ENCODE data around the gene WNT6.

Gene WNT6

DNA sequence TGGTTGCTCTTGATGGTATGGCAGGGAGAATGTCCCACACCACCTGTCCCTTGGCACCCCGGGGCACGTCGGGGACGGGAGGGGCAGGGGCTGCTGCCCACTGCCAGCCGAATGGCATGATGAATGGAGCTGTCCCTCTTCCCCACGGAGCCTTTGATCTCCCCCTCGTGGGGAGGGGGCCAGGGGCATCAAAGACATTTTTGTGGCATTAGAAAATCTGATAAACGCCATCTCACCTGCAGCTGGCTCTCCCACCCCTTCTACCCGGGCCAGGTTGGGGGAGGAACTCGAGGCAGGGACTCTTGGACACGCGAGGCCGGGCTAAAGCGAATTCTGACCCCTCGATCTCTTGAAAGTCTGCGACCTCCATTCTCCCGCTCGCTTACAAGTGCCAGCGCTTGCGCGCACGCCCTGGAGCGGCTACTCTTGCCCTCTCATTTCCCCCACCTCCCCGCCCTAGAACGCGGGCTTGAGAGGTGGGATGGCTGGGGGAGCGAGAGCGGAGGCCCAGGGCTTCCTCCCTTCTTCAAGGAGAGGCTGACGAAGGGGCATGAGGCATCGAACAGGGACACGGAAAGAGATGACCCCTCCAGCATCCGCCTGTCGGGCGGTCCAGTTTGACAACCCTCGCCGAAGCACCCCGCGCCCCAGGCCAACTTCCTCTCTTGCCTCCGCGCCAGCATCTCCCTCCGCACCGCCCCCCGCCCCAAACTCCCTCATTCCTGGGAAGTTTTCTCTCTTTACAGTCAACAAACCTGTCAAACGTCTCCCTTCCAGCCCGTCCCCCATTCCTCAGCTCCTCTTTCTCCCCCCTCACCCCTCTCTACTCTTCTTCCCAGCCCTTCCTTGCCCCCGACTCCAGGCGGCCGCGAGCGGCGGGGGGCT is 692 bp upstream of the WNT6 start:
- DNase-seq, result no peak

- DNase-seq, result no peak
Measured at GRCh38 chr2:218859988-218860831, 605 bp downstream of the WNT6 start.

DNA sequence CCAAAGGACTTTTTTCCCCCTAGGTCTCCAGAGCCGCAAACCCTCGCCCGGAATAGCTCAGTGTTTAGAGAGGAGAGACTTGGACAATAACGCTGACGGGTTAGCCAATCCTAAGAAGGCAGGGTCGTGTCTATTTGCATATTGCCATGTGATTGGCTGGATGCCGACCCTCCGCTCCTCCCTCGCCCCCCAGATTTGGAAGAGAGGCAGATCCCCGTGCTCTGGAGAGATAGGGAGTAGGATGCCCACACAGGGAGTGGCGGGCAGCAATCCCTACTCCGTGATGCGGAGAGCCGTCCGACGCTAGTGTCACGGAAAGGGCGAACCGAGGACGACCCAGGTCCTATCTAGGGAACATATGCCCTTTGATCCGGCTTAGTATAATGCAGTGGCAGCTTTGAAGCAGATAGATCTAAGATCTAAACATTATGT is 1.4 kb downstream of the WNT6 start:
- no peak for DNase-seq

DNA sequence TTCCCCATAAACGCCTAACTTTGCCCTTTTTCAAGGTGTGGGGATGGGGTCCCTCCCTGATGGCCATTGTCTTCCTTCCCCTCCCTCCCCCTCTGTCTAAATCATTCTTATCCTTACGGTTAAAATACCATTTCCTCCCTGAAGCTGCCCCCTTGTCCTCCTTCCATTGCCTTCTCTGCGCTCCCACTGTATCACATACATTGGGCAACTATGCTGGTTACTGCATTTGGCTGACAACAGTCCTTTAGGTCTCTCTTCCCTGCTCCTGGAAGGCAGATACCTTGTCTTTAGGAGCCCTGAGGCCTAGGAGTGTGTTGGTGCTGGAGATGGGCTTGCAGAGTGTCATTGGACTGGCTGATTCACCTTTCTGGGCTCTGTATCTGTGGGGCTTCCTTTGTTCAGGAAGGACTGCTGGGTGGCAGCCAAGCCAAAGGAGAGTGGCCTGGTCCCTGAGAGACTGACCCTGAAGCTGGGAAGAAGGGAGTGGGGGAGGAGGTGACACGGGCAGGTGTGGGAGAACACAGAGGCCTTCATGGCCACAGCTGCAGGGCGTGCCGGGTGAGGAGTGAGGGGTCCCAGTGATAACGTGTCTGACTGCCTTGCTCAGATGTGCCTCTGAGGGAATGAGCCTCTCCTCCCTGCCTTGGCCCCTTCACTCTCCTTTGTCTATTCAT is 2.2 kb downstream of the WNT6 start:
- no peak for DNase-seq

DNA sequence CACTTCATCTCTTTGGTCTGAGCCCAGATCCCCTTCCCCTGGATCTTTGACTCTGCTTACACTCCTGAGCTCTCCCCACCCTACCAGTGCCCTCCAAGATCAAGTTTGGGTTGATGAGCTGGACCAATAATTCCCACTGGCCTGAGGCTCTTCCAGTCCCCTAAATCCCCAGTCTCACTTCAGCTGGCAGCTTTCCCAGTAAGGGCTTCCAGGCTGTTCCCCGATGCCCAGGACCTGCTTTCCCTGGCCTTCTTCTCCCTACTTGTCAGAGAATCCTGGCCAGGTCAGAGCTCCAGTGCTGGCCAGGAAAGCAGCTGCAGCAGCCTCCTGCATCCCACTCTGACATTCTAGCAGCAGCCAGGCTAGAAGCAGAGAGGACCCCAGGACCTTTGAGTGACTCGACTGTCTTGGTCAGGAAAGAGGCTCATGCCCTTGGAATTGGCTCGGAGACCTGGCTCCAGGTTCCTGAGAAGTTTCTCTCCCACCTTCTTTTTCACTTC is 3.5 kb downstream of the WNT6 start:
- DNase-seq, result no peak

- no peak for DNase-seq
Measured at GRCh38 chr2:218865396-218865795, 5.8 kb downstream of the WNT6 start.

DNA sequence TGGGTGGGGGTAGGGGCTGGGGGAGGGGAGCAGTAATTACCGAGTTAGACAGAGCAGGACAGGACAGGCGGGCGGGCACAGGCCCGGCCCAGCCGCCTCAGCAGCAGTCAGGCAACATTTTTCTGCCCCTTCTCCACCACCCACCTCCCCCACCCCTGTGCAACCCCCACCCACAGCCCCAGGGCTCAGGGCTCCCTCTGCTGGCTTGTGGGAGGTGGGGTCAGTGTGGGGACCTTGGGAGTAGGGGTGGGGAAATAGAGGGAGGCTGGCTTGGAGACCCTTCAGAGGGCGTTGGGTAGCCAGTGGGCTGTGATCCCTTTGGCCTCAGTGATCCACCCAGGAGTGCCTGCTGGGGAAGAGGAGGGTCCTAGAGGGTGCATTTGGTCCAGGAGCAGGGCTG is 6.4 kb downstream of the WNT6 start:
- no peak for DNase-seq

DNA sequence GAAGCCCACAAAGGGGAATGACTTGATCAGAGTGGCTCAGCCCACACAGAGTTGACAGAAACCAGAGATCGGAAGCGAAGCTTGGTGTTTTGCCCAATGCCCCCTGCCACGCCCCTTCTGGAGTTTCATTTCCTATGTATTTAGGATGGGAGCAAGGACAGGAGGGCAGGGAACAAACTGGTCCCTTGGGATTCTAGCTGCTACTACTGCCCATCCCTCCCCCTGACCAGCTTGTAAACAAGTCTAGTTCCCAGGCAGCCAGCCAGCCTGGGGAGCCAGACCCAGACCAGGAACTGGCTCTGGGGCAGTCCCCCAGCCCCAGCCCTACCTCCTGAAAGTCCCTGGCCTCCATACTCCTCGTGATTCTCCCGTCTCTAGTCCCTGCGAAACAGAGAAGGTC is 8.3 kb downstream of the WNT6 start:
- no peak for DNase-seq

- DNase-seq, result no peak
Measured at GRCh38 chr2:218869064-218869463, 9.5 kb downstream of the WNT6 start.

DNA sequence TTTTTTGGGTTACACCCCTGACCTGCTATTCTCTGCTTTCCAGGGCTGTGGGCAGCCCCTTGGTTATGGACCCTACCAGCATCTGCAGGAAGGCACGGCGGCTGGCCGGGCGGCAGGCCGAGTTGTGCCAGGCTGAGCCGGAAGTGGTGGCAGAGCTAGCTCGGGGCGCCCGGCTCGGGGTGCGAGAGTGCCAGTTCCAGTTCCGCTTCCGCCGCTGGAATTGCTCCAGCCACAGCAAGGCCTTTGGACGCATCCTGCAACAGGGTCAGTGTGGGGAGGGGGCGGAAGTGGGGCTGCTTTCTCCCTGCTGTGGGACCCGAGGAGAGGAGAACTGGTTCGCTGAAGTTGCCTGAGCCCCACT is 11.4 kb downstream of the WNT6 start:
- no peak for DNase-seq

- DNase-seq, result no peak
Measured at GRCh38 chr2:218871345-218872302, 12.0 kb downstream of the WNT6 start.

DNA sequence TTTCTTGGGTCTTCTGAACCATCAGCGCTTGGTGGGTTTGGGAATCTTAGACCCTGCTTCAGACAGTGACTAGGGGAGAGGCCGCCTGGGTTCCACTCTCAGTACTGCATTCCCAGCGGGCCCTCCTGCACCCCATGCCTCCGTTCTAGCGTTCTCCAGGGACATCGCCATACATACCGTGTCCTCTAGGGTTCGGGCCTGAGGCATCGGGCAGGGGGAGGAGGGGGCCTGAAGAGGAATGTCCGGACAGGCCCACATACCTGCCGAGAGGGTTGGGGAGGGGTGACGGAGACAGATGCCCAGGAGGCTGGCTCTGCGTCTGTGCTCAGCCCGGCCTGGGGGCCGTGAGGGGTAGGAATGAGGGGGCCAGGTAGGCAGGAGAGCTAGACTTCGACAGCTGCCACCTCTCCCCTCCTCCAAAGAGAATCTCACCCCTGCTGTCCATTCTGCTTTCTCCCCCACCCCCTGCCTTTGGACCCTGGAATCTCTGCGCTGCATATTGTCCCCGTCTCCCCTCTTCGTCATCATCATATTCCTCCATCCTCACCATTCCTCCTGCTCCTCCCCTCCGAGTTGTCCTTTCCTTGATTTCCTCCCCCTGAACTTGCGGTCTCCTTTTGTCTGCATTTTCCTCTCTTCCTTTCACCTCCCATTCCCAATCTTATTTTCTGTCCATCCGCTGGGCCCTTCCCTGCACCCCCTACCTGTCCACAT is 13.2 kb downstream of the WNT6 start:
- DNase-seq, result no peak

DNA sequence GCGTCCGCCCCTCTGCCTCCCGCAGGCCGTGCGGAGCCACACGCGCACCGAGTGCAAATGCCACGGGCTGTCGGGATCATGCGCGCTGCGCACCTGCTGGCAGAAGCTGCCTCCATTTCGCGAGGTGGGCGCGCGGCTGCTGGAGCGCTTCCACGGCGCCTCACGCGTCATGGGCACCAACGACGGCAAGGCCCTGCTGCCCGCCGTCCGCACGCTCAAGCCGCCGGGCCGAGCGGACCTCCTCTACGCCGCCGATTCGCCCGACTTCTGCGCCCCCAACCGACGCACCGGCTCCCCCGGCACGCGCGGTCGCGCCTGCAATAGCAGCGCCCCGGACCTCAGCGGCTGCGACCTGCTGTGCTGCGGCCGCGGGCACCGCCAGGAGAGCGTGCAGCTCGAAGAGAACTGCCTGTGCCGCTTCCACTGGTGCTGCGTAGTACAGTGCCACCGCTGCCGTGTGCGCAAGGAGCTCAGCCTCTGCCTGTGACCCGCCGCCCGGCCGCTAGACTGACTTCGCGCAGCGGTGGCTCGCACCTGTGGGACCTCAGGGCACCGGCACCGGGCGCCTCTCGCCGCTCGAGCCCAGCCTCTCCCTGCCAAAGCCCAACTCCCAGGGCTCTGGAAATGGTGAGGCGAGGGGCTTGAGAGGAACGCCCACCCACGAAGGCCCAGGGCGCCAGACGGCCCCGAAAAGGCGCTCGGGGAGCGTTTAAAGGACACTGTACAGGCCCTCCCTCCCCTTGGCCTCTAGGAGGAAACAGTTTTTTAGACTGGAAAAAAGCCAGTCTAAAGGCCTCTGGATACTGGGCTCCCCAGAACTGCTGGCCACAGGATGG is 14.0 kb downstream of the WNT6 start:
- DNase-seq, result no peak

GRCh38 chr2:218875692-218876246 is 16.2 kb downstream of the WNT6 start:
- DNase-seq, result no peak

GRCh38 chr2:218876562-218877219 is 17.1 kb downstream of the WNT6 start:
- peak; percentile 79 for DNase-seq

- no peak for DNase-seq
Measured at GRCh38 chr2:218877331-218877730, 17.7 kb downstream of the WNT6 start.

- DNase-seq, result no peak
Measured at GRCh38 chr2:218877891-218878290, 18.3 kb downstream of the WNT6 start.

DNA sequence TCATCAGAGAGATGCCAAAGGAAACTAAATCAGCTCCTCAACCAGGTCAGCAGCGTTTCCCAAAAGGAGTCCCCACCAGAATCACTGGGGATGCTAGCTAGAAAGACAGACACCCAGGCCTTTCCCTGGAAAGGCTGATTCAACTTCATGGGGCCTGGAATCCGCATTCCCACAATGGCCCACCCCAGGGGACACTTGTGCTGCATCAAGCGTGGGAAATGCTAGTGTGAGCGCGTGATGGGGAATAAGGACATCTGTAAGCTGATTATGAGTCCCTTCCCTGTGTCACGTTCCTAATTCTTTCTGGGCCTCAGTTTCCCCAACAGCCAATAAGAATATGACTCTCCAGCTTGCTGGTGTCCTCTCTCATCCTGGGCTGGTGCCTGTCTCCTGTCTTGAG is 18.9 kb downstream of the WNT6 start:
- no peak for DNase-seq

- no peak for DNase-seq
Measured at GRCh38 chr2:218878926-218879761, 19.5 kb downstream of the WNT6 start.

All from activated CD4-positive, alpha-beta T cell treated with anti-CD3 and anti-CD28 coated beads, Interleukin-2, Interleukin-6, amounts not matched to agents 100 ng/mL and 50 ng/mL, durations not matched to agents 16 hours and 8 hours (primary cell).